Peyer's patch (tissue), 4 donors: ENCODE data around the gene SCRN2.

Experiments
- CTCF ChIP-seq, 6 experiments: fragments of 450-650 bp in 4 of 6; fragments of 200-600 bp in 2 of 6; sonication (generic) in 1 of 6; IDR thresholded peaks; one replicate each; pipeline ENCODE4 v1.5.1; 2017 to 2019; ENCODE audit warnings: antibody characterized with exemption in 6 of 6, mild to moderate bottlenecking in 3 of 6, moderate library complexity in 1 of 6
- POLR2A ChIP-seq, 2 donors: fragments of 450-650 bp; IDR thresholded peaks; one replicate each; pipeline ENCODE4 v1.5.1; 2017; ENCODE audit warnings: antibody characterized with exemption in 2 of 2, mild to moderate bottlenecking in 2 of 2, moderate library complexity in 2 of 2

- TF ChIP-seq CTCF (IDR thresholded peaks at IDR 0.05) (no peak), POLR2A (IDR thresholded peaks at IDR 0.05) (no peak)
Observed at GRCh38 chr17:47797797-47798196, 43.3 kb downstream of the SCRN2 start.
